GM08714 (cell line): ENCODE results near the gene CCDC17.

ENCODE experiments used
- H3K4me3 ChIP-seq: fragments of 200-500 bp; sonication (Bioruptor generic); 2 replicates; pipeline ENCODE4 v1.5.1; 2014; ENCODE audit warnings: mild to moderate bottlenecking, low read length, inconsistent platforms
- ZNF274 ChIP-seq: IDR thresholded peaks from 2 replicates; pipeline ENCODE4 v1.6.1; 2012; ENCODE audit warnings: mild to moderate bottlenecking, low read depth, low read length

CCDC17 gene

DNA sequence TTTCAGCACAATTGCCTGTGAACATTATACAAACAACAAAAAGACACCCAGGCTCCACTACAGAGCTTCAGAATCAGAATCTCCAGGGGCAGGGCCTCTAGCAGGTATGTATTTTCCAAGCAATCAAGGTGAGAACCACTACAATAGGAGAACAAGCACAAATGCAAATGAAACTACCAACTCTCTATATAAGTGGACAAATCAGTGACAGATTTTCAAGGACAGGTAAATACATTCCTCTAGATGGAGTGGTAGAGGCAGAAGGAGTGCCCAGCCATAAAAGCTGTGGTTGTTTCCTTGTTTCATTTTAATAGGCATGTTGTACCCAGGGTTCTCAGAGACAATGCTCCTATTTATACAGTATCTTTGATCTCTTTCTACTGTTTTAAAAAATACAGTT is 20.1 kb upstream of the CCDC17 start:
- no peak overlapping the region for H3K4me3 ChIP-seq
- TF ChIP-seq ZNF274: no peak

DNA sequence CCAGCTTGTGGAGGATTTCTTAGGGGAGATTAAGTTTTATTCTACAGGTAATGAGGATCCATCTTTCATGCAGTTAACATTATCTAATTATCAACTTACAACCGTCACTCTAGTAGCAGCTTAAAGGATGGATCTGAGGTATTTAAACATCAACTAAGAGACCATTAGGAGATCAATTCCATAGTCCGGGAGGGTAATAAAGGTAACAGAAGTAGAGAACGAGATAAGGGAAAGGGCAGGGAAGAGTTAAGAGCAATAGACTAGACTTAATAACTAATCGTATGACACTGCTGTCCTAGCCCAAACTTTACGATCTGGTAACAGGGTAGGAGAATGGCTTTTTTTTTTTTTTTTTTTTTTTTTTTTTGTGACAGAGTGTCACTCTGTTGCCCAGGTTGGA is 19.5 kb upstream of the CCDC17 start:
- TF ChIP-seq ZNF274: no peak
- no peak overlapping the region for H3K4me3 ChIP-seq

DNA sequence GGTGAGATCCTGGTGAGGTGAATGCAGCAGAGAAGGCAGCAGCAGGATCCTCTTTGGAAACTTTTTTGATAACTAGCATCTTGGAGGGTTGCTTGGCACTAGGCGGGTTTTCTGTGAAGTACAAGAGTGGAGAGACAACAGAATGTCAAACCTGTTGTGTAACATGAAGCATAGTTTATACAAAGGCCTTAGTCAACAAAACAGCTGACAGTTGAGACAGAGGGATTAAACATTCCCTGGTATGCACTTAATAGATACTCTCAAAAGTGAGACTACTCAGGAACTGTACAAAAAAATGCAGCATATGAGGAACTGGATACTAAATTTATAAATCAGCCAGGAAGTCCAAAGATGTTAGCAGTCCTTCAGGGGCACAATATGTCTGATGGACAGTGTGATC is 16.4 kb upstream of the CCDC17 start:
- TF ChIP-seq ZNF274: no peak
- H3K4me3 ChIP-seq: no peak overlapping the region

DNA sequence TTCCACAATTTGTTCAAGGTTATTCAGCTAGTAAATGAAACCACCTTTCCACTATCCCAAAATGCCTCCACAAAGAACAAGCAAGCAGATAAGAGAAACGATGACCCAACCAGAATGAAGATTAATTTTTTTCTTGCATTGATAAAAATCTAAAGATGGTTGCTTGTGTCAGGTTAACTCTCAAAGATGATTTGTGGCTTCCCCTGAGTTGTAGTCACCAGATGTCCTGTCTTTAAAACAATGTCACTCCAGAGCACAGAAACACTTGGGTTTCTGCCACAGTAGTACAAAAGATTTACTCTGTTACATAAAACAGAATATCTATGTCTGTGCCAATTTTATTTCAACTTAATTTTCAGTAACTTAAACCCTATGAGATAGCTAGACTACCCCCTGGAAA is 11.4 kb upstream of the CCDC17 start:
- TF ChIP-seq ZNF274: no peak

DNA sequence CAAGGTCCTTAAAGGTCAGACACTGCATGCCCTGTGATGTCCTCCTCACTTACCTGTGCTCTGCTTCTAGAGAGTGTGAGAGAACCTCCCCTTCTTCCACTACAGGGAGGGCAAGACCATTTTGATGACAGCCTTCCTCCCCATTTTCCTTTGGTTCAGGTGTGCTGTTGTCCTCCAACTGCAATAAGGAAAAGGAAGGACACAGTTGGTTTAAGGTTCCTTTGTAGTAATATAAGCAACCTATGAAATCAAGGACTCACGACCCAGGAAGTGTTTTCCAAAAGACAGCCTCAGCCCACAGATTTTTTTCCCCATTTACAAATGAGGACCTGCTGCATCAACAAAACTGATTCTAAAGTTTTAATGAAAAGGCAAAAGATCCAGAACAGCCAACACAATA is 6.6 kb upstream of the CCDC17 start:
- no peak for TF ChIP-seq ZNF274
- H3K4me3 ChIP-seq: no peak overlapping the region

More for the DNA sequence above, 11.4 kb upstream of the CCDC17 start:
- no peak overlapping the region for H3K4me3 ChIP-seq

DNA sequence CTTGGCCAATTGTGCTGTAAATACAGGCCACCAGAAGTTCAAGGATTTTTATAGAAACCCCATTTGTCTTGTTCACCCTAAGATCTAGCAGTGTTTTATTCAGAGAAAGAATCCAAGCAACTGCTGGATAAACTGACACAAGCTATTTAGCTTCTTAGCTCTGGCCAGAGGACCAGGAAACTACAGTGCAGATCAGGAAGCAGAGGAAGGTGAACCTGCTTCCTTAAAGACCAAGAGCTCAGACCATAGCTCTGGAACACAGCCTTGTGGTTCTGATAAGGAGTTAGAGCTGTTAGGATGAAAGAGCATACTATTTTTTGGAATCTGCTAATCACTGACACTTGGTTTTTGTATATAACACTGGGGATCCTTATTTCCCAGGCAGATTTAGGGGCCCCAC is 5.2 kb upstream of the CCDC17 start:
- no peak for TF ChIP-seq ZNF274
- H3K4me3 ChIP-seq: no peak overlapping the region

DNA sequence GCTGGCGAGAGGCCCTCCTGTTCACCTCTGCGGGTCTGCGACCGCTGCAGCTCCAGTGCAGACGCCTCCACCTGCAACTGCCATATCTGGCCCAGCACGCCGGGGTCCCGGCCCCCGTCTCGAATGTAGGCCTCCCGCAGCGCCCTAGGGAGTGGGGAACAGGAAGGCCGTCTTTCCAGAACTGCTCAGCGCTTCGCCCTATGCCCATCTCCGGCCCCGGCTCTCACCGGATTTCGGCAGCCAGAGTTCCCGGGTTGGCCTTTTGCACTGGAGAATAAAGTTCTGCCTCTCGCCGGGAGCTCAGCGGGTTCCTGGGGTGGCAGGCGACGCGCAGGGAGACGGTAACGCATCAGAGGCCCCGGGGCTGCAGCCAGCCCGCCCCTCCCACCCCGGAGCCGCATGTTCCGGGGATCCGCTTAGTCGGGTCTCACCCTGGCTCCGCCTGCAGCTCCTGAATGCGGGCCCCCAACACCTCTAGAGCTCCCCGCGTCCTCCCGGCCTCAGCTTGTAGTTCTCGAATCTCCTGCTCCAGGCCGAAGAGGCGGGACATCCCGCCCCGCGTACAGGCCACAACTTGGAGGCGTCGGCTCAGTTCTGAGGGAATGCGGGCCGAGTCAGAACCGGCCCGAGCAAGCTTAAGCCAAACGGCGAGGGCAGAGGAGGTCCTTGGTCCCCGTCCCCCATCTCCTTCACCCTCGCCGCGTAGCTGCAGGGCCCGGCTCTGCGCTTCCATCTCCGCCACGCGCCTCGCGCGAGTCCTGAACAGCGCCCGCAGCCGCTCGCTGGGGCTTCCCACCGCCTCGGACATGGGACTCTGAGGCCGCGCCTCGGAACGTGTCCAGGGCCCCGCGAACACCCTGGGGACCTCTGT is 1.1 kb downstream of the CCDC17 start:
- no peak for TF ChIP-seq ZNF274

DNA sequence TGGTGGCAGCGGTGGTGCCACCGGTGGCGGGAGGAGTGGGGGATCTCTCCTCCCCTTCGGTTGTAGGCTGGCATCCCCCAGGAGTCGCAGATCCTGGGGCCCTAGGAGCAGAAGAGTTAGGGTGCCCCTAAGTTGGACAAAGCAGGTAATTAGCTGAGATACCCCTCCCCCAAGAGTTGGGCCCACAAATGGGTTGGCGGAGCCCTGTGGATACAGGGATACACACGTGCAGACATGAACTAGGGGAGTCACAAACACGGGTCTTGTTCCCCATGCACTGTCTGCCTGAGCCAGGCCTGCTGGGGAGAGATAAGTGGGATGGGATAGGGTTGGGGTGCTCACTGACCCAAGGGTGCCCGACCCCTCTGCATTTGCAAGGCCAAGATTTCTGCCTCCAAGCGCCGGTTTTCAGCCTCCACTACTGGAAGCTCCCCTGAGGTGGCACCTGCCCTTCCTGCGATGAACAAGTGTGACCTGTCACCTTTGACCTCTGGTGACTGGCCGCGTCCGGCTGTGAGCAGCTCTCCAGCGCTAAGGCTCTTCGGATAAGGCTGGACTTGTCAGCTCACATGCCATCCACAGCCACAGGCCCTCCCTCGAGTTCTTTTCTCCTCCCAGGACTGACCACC is 1.8 kb downstream of the CCDC17 start:
- TF ChIP-seq ZNF274: no peak
- H3K4me3 ChIP-seq: no peak overlapping the region

More for the DNA sequence above, 1.1 kb downstream of the CCDC17 start:
- H3K4me3 ChIP-seq: no peak overlapping the region

DNA sequence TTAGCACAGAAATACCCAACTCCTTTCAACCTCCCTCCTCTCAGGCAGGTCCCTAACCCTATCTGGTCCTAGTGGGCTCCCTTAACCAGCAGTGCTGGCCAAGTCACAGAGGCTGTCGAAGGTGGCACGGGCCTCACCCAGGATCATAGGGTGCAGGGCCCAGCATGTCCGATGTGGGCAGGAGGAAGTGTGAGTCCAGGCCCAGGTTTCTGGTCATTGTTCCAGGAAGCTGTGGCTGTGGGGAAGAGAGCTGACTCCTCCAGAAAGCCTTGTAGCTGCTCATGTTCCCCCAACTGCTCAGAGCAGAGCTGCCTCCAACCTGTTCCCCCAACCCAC is 2.4 kb downstream of the CCDC17 start:
- no peak overlapping the region for H3K4me3 ChIP-seq
- no peak for TF ChIP-seq ZNF274

DNA sequence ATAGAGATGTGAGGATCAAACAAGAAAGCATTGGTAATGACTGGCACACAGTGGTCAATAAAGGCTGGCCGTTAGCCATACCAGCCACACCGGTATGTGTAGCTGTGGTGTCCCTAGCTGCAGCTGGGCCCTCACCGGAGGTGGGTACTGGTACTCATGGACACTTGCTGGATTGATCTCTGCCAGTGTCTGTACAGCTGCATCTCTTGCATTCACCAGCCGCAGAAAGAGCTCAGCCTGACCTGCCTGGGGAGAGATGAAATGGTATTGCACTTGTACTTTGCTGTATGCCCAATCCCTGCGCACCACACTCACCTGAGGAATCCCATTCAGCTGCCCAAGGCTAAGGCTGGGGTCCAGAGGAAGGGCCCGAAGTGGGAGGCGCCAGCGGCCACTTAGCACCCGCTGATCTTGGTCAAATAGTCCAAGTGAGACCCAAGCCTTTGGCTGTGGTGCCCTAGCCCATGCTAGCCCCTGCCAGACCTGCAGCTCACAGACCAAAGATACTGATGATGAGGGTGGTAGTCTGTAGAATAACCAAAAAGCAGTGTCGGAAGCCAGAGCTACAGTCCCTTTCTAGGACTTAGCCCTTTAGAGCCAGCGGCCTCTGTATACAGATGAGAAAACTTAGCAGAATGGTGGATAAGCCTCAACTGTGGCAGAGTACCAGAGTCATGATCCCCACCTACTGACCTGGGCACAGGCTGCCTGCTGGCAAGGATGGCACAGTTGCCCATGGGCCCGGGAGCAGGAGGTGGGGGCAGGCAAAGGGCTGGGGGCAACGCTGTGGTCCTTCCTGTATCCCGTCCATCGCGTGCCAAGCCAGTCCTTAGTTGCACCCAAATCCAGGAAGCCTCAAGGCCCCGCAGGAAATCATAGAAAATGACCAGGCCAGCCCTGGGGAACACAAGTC is 3.0 kb downstream of the CCDC17 start:
- no peak for TF ChIP-seq ZNF274
- H3K4me3 ChIP-seq: no peak overlapping the region

DNA sequence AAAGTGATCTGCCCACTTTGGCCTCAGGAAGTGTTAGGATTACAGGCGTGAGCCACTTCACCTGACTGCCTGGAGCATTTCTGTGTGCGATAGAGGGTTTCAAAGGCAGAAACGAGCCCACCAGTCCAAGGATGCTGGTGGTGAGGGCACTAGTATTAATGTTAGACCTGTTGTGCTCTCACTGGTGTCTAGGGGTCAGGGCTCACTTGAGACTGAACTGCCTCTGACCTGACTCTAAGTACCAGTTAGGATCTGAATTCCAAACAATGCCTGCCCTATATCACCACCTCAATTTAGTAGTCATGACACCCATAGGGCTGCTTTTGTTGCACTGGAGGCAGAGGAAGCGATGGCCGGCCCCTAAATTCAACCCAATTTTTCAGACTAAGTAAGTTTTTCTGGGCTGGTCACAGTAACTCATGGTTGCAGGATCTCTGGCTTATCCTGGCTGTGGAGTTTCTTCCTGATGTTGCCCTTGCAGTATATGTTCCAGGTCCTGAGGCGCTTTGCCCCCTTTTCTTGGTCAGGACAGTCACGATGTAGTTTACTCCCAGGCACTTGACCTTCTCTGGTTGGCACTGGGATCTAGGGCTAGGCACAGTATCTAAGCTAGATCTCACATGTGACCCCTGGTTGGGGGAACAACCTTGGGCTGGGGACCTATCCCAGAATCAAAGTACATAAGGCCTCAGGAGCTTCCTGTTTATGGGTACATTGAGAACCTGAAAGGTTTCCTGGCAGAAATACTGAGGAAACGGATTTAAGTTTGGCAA is 4.5 kb downstream of the CCDC17 start:
- no peak for TF ChIP-seq ZNF274
- H3K4me3 ChIP-seq: no peak overlapping the region

DNA sequence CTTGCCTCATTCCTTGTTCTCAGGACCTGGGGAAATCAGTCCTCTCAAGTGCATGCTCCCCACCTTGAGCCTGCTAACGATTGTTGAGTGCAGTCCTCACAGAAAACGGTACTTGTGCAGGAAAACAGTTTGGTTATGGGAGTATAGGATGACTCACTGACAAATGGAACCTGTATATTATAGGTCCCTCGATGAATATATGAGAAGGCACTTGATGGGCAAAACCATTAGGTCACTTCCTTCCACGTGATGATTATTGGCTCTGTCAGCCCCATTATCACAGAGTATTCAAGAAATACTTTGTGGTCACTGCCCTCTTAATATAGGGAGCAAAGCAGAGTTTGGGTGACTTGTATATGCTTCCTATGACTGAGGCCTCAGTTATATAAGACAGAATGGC is 6.2 kb downstream of the CCDC17 start:
- no peak for TF ChIP-seq ZNF274
- H3K4me3 ChIP-seq: no peak overlapping the region

DNA sequence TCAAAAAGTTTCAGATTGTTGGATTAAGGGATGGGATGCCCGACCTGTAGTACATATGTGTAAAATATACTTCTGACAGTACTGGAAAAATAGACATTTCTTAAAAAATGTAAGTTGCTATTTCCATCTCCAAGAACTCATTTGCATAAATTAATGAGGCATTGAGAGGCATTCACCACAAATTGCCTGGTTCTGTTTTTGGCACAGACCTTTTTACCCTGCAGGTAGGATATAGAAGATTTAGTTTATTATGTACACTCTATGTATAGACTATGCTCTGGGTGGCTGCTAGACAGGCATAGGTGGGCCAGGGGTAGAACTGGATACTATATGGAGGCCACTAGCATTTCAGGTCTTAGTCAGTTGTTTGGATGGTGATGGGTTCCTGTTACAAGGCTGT is 8.0 kb downstream of the CCDC17 start:
- no peak overlapping the region for H3K4me3 ChIP-seq
- no peak for TF ChIP-seq ZNF274
